ENCODE data around the gene PIK3C3.
"Not testable (repeated sequence)": the region's sequence is repeated elsewhere in the genome, so short reads cannot be mapped to it uniquely, and the experiment has no call there.

Gene PIK3C3

GRCh38 chr18:42080340-42080739 lies 125.3 kb downstream of the PIK3C3 start:
- DNase-seq = no peak

GRCh38 chr18:42082415-42083234 lies 127.6 kb downstream of the PIK3C3 start:
- DNase-seq = no peak

GRCh38 chr18:42086288-42086687 lies 131.3 kb downstream of the PIK3C3 start:
- no peak for DNase-seq

- DNase-seq = no peak
These were observed 132.2 kb downstream of the PIK3C3 start for GRCh38 chr18:42087235-42087634.

GRCh38 chr18:42087876-42088275 lies 132.8 kb downstream of the PIK3C3 start:
- no peak for DNase-seq

GRCh38 chr18:42092848-42093247 lies 137.8 kb downstream of the PIK3C3 start:
- DNase-seq = no peak

GRCh38 chr18:42094875-42095274 lies 139.8 kb downstream of the PIK3C3 start:
- no peak for DNase-seq

GRCh38 chr18:42095732-42096377 lies 140.8 kb downstream of the PIK3C3 start:
- DNase-seq = no peak

- DNase-seq = no peak
These were observed 145.2 kb downstream of the PIK3C3 start for GRCh38 chr18:42100248-42100647.

- no peak for DNase-seq
These were observed 145.9 kb downstream of the PIK3C3 start for GRCh38 chr18:42100911-42101310.

- no peak for DNase-seq
These were observed 150.4 kb downstream of the PIK3C3 start for GRCh38 chr18:42105394-42105793.

GRCh38 chr18:42106784-42107183 lies 151.8 kb downstream of the PIK3C3 start:
- no peak for DNase-seq

- DNase-seq = no peak
These were observed 152.3 kb downstream of the PIK3C3 start for GRCh38 chr18:42107287-42107686.

- DNase-seq = no peak
These were observed 152.8 kb downstream of the PIK3C3 start for GRCh38 chr18:42107691-42108450.

GRCh38 chr18:42112147-42112546 lies 157.1 kb downstream of the PIK3C3 start:
- DNase-seq = not testable (repeated sequence)

GRCh38 chr18:42112657-42113420 lies 157.8 kb downstream of the PIK3C3 start:
- DNase-seq = no peak

GRCh38 chr18:42113529-42114191 lies 158.6 kb downstream of the PIK3C3 start:
- no peak for DNase-seq

GRCh38 chr18:42114310-42114943 lies 159.4 kb downstream of the PIK3C3 start:
- DNase-seq = peak; percentile 56

GRCh38 chr18:42126586-42126985 lies 171.6 kb downstream of the PIK3C3 start:
- DNase-seq = no peak

GRCh38 chr18:42131066-42131929 lies 176.3 kb downstream of the PIK3C3 start:
- no peak for DNase-seq

- no peak for DNase-seq
These were observed 176.9 kb downstream of the PIK3C3 start for GRCh38 chr18:42131930-42132244.
